ENCODE results near the gene PRORP. TPM values are rescaled to one million over a fixed set of nuclear protein-coding genes. Genes with fewer than 3 reads are reported as not detected.

Gene PRORP
- total RNA-seq, 2 donors from 2014 or later, result 19.7 to 27.9 TPM

DNA sequence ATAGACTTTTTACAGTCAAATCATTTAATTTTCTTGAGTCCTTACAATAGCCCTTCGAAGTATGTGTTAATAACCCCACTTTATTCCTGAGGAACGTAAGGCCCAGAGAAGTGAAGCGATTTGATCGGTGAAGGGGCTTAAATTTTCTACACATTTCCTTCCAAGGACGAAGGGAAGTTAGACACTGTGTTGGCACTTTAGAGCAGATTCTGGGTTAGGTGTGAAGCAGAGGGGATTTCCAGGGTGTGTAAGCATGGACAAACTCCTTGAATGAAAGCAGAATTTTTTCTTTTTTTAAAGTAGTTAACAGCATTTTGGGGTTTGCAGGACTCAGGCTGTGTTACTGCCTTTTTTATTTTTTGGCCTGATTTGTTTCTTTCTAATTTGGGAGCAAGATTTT, 38.9 kb downstream of the PRORP start:
- Histone ChIP-seq H3K4me3 (no peak overlapping the region), H3K4me1 (replicated peaks) (no peaks in the 10 kb centered on the region), H3K27ac (no peak overlapping the region), H3K27me3 (replicated peaks; ENCODE audit: insufficient read depth) (no peaks in the 10 kb centered on the region), H3K36me3 (no peaks in the 10 kb centered on the region), H3K9me3 (no peaks in the 10 kb centered on the region)
- DNase-seq (ENCODE audit: low spot score), result no peak
- TF ChIP-seq POLR2AphosphoS5 (IDR thresholded peaks at IDR 0.05) (no peak), POLR2A (IDR thresholded peaks at IDR 0.05) (no peak)
- TF ChIP-seq, protein P1, sequence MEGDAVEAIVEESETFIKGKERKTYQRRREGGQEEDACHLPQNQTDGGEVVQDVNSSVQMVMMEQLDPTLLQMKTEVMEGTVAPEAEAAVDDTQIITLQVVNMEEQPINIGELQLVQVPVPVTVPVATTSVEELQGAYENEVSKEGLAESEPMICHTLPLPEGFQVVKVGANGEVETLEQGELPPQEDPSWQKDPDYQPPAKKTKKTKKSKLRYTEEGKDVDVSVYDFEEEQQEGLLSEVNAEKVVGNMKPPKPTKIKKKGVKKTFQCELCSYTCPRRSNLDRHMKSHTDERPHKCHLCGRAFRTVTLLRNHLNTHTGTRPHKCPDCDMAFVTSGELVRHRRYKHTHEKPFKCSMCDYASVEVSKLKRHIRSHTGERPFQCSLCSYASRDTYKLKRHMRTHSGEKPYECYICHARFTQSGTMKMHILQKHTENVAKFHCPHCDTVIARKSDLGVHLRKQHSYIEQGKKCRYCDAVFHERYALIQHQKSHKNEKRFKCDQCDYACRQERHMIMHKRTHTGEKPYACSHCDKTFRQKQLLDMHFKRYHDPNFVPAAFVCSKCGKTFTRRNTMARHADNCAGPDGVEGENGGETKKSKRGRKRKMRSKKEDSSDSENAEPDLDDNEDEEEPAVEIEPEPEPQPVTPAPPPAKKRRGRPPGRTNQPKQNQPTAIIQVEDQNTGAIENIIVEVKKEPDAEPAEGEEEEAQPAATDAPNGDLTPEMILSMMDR (IDR thresholded peaks at IDR 0.05), result no peak
- WGBS, result 81% methylated on average over 5 of the region's 5 CpGs
- intact Hi-C loops (cut with DNase I), result no loop called here

DNA sequence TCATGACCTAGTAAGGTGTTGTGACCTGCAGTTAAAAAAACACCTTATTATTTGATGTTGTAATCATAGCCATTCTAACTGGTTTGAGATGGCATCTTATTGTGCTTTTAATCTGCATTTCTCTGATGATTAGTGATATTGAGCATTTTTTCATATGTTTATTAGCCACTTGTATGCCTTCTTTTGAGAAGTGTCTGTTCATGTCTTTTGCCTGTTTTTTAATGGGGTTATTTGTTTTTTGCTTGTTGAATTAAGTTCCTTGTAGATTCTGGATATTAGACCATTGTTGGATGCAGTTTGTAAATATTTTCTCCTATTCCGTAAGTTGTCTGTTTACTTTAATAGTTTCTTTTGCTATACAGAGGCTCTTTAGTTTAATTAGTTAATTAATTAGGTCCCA, 41.0 kb downstream of the PRORP start:
- intact Hi-C loops (cut with DNase I), result no loop called here
- H3K4me1 ChIP-seq (replicated peaks), result no peaks in the 10 kb centered on the region
- no peaks in the 10 kb centered on the region for H3K27me3 ChIP-seq (replicated peaks; ENCODE audit: insufficient read depth)
- no peaks in the 10 kb centered on the region for H3K9me3 ChIP-seq
- H3K27ac ChIP-seq, result no peak overlapping the region
- 88% methylated on average over 1 of the region's 1 CpG for WGBS
- TF ChIP-seq, protein P1 (IDR thresholded peaks at IDR 0.05), result no peak
- TF ChIP-seq POLR2AphosphoS5 (IDR thresholded peaks at IDR 0.05) (no peak), POLR2A (IDR thresholded peaks at IDR 0.05) (no peak)
- DNase-seq (ENCODE audit: low spot score), result no peak
- no peaks in the 10 kb centered on the region for H3K36me3 ChIP-seq
- no peak overlapping the region for H3K4me3 ChIP-seq

DNA sequence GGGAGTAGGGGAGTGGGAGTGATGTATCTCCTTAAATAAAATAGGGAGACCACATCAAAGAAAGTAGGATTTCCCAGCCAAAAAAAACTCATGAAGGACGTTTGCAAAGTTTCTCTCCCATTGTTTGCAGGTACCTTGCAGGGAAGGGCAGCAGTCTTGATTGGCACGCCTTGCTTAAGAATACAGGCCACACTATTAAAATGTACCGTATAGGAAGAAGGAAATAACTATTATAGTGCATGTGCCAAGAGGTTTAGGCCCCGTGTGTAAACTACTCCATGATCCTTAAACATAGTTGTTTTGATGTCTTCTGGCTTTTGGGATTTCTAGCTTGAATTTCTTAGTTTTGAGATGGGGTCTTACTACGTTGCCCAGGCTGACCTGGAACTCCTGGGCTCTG, 42.5 kb downstream of the PRORP start:
- Histone ChIP-seq H3K4me1 (replicated peaks) (no peaks in the 10 kb centered on the region), H3K36me3 (no peaks in the 10 kb centered on the region), H3K27me3 (replicated peaks; ENCODE audit: insufficient read depth) (no peaks in the 10 kb centered on the region), H3K27ac (no peak overlapping the region), H3K4me3 (no peak overlapping the region), H3K9me3 (no peaks in the 10 kb centered on the region)
- 55% methylated on average over 5 of the region's 5 CpGs for WGBS
- no peak for DNase-seq (ENCODE audit: low spot score)
- TF ChIP-seq POLR2AphosphoS5 (IDR thresholded peaks at IDR 0.05) (no peak), POLR2A (IDR thresholded peaks at IDR 0.05) (no peak)
- TF ChIP-seq, protein P1 (IDR thresholded peaks at IDR 0.05), result no peak
- intact Hi-C loops (cut with DNase I), result no loop called here

DNA sequence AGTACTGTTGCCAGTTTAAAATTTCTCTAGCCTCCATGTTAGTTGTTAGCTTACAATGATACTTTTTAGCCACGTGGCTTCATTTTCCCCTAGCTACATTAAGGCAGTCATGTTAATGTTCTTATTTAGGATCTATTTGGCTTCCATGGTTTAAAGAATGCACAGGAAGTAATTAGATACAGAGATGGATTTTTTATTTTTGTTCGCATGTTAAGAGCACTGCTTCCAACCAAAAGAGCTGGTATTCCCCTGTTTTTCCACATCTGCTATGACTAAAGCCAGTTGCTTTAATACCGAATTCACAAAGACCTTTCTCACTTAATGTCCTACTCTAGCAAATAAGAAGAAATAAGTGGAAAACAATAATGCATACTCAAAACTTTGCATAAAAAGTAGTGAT, 45.1 kb downstream of the PRORP start:
- Histone ChIP-seq H3K36me3 (no peaks in the 10 kb centered on the region), H3K27ac (no peak overlapping the region), H3K4me1 (replicated peaks) (no peaks in the 10 kb centered on the region), H3K27me3 (replicated peaks; ENCODE audit: insufficient read depth) (no peaks in the 10 kb centered on the region), H3K4me3 (no peak overlapping the region), H3K9me3 (no peaks in the 10 kb centered on the region)
- no peak for DNase-seq (ENCODE audit: low spot score)
- intact Hi-C loops (cut with DNase I), result no loop called here
- WGBS, result 90% methylated on average over 3 of the region's 3 CpGs
- TF ChIP-seq POLR2A (IDR thresholded peaks at IDR 0.05), result no peak
- TF ChIP-seq, protein P1 (IDR thresholded peaks at IDR 0.05), result no peak
- no peak for TF ChIP-seq POLR2AphosphoS5 (IDR thresholded peaks at IDR 0.05)

Other genes starting within 250 kb of the PRORP start
- 10 to 100 TPM; 25.3 to 31.5 TPM for gene BAZ1A, start 247.2 kb upstream of the PRORP start, total RNA-seq
- 10 to 100 TPM; 54.9 to 70.0 TPM for gene SRP54, start 139.6 kb upstream of the PRORP start, total RNA-seq
- 10 to 100 TPM; 58.1 to 89.8 TPM for gene FAM177A1, start 76.3 kb upstream of the PRORP start, total RNA-seq
- 10 to 100 TPM; 16.1 to 20.9 TPM for gene PPP2R3C, start 562 bp upstream of the PRORP start, total RNA-seq
- 100 to 1,000 TPM in 1 of 2 donors, 10 to 100 TPM in 1; 84.1 to 181 TPM for gene PSMA6, start 169.8 kb downstream of the PRORP start, total RNA-seq

All from prostate gland (tissue), 2 donors.